GM19239 (cell line): ENCODE measurements around the gene TOGARAM2.

Experiments used
- DNase-seq: peaks from one replicate; pipeline ENCODE4 v3.0.0; 2011; ENCODE audit warnings: low spot score; ENCODE audit not compliant: insufficient read length
- FAIRE-seq: peaks from 2 replicates; lab custom pipeline; 2011; peaks lifted over from hg19 to GRCh38; lab: Jason Lieb, UNC

Gene TOGARAM2

GRCh38 chr2:29014811-29015421, 33.8 kb downstream of the TOGARAM2 start:
- FAIRE-seq = peak; percentile 61
- DNase-seq = peak; percentile 55

- no peak for DNase-seq
- no peak for FAIRE-seq
These were observed 34.8 kb downstream of the TOGARAM2 start for GRCh38 chr2:29015701-29016470.

GRCh38 chr2:29016504-29016903, 35.4 kb downstream of the TOGARAM2 start:
- no peak for FAIRE-seq
- no peak for DNase-seq

GRCh38 chr2:29017716-29018435, 36.8 kb downstream of the TOGARAM2 start:
- FAIRE-seq (no peak), DNase-seq (no peak)

- DNase-seq (no peak), FAIRE-seq (no peak)
These were observed 40.8 kb downstream of the TOGARAM2 start for GRCh38 chr2:29021886-29022285.

- DNase-seq (no peak), FAIRE-seq (no peak)
These were observed 41.6 kb downstream of the TOGARAM2 start for GRCh38 chr2:29022679-29023078.

- no peak for FAIRE-seq
- DNase-seq = no peak
These were observed 42.1 kb downstream of the TOGARAM2 start for GRCh38 chr2:29023188-29023587.

GRCh38 chr2:29024882-29025430, 43.9 kb downstream of the TOGARAM2 start:
- no peak for DNase-seq
- FAIRE-seq = no peak

- DNase-seq (no peak), FAIRE-seq (no peak)
These were observed 44.6 kb downstream of the TOGARAM2 start for GRCh38 chr2:29025711-29026110.

- FAIRE-seq (no peak), DNase-seq (no peak)
These were observed 49.9 kb downstream of the TOGARAM2 start for GRCh38 chr2:29031046-29031445.

GRCh38 chr2:29032189-29032588, 51.1 kb downstream of the TOGARAM2 start:
- DNase-seq = no peak
- no peak for FAIRE-seq

GRCh38 chr2:29033172-29033571, 52.1 kb downstream of the TOGARAM2 start:
- DNase-seq (no peak), FAIRE-seq (no peak)

- no peak for DNase-seq
- no peak for FAIRE-seq
These were observed 52.6 kb downstream of the TOGARAM2 start for GRCh38 chr2:29033656-29034055.

GRCh38 chr2:29035016-29035745, 54.1 kb downstream of the TOGARAM2 start:
- FAIRE-seq (no peak), DNase-seq (no peak)

- peak; percentile 64 for FAIRE-seq
These were observed 58.8 kb downstream of the TOGARAM2 start for GRCh38 chr2:29039718-29040480.

GRCh38 chr2:29040552-29040951, 59.5 kb downstream of the TOGARAM2 start:
- DNase-seq (no peak), FAIRE-seq (peak; percentile 11)

More at GRCh38 chr2:29039718-29040480, 58.8 kb downstream of the TOGARAM2 start:
- no peak for DNase-seq

GRCh38 chr2:29041161-29041660, 60.1 kb downstream of the TOGARAM2 start:
- no peak for FAIRE-seq
- DNase-seq = no peak

- FAIRE-seq (no peak), DNase-seq (no peak)
These were observed 61.5 kb downstream of the TOGARAM2 start for GRCh38 chr2:29042561-29043075.

- DNase-seq (no peak), FAIRE-seq (no peak)
These were observed 63.4 kb downstream of the TOGARAM2 start for GRCh38 chr2:29044459-29044858.
